ENCODE data around the gene SNAP29.
"Not testable (repeated sequence)": the region's sequence is repeated elsewhere in the genome, so short reads cannot be mapped to it uniquely, and the experiment has no call there.

SNAP29 gene

GRCh38 chr22:20858615-20859416, at the start of gene SNAP29, which contains the start of gene PI4KA:
Gene SNAP29, plus strand, starts transcription at chr22:20859007. Its CDS starts 104 bp downstream, at chr22:20859111.
Gene PI4KA, minus strand, starts transcription at chr22:20858811. Its CDS starts 86 bp downstream, at chr22:20858725.
- peak; percentile 94 for DNase-seq

GRCh38 chr22:20809538-20810185, 49.1 kb upstream of the SNAP29 start:
- no peak for DNase-seq

GRCh38 chr22:20810645-20811044, 48.2 kb upstream of the SNAP29 start:
- no peak for DNase-seq

GRCh38 chr22:20811171-20811570, 47.6 kb upstream of the SNAP29 start:
- DNase-seq, result no peak

GRCh38 chr22:20811971-20812660, 46.7 kb upstream of the SNAP29 start:
- no peak for DNase-seq

GRCh38 chr22:20813056-20813455, 45.8 kb upstream of the SNAP29 start:
- DNase-seq, result no peak

GRCh38 chr22:20814221-20814808, 44.5 kb upstream of the SNAP29 start:
- DNase-seq, result no peak

- DNase-seq, result no peak
These were observed 43.2 kb upstream of the SNAP29 start for GRCh38 chr22:20815477-20816050.

GRCh38 chr22:20816559-20816958, 42.2 kb upstream of the SNAP29 start:
- no peak for DNase-seq

GRCh38 chr22:20818471-20818870, 40.3 kb upstream of the SNAP29 start:
- no peak for DNase-seq

- DNase-seq, result no peak
These were observed 39.3 kb upstream of the SNAP29 start for GRCh38 chr22:20819471-20819870.

- DNase-seq, result not testable (repeated sequence)
These were observed 37.0 kb upstream of the SNAP29 start for GRCh38 chr22:20821717-20822239.

GRCh38 chr22:20822240-20822639, 36.6 kb upstream of the SNAP29 start:
- DNase-seq, result no peak

GRCh38 chr22:20823264-20823663, 35.5 kb upstream of the SNAP29 start:
- no peak for DNase-seq

- not testable (repeated sequence) for DNase-seq
These were observed 33.6 kb upstream of the SNAP29 start for GRCh38 chr22:20825216-20825615.

- no peak for DNase-seq
These were observed 33.2 kb upstream of the SNAP29 start for GRCh38 chr22:20825624-20826023.

GRCh38 chr22:20826373-20827152, 32.2 kb upstream of the SNAP29 start:
- not testable (repeated sequence) for DNase-seq

- DNase-seq, result no peak
These were observed 29.2 kb upstream of the SNAP29 start for GRCh38 chr22:20829491-20830134.

- DNase-seq, result no peak
These were observed 25.6 kb upstream of the SNAP29 start for GRCh38 chr22:20833225-20833665.

- no peak for DNase-seq
These were observed 24.6 kb upstream of the SNAP29 start for GRCh38 chr22:20834206-20834605.

GRCh38 chr22:20834725-20835124, 24.1 kb upstream of the SNAP29 start:
- no peak for DNase-seq
